H1 (cell line): ENCODE data around the gene CDK7. TPM values are rescaled to one million over a fixed set of nuclear protein-coding genes. Genes with fewer than 3 reads are reported as not detected.

Experiments
- CTCF ChIA-PET: fragments of 300-600 bp; sonication (Branson Sonifier 250); formaldehyde crosslinking; loops from one replicate; lab custom pipeline; 2021; ENCODE audit not compliant: partially characterized antibody; lab: Charles Lee
- POLR2A ChIA-PET: fragments of 300-600 bp; sonication (Branson Sonifier 250); formaldehyde crosslinking; loops from one replicate; lab custom pipeline; 2021; ENCODE audit warnings: inconsistent platforms; ENCODE audit not compliant: partially characterized antibody; lab: Charles Lee
- DNase-seq, 2 experiments: peaks; one replicate each; pipeline versions ENCODE4 v3.0.0 to v3.0.0-alpha.2; 2010 to 2022; ENCODE audit warnings: low spot score in 2 of 2, low read depth in 1 of 2, mixed read lengths in 1 of 2
- FAIRE-seq: peaks from 2 replicates; lab custom pipeline; 2011; peaks lifted over from hg19 to GRCh38; lab: Jason Lieb, UNC
- H2AFZ ChIP-seq: 2 replicates; pipeline ENCODE4 v1.8.1; 2012; ENCODE audit warnings: low read length, inconsistent platforms
- H2AK5ac ChIP-seq: 2 replicates; pipeline ENCODE4 v1.6.1; 2013; ENCODE audit warnings: low read depth, low read length
- H2BK120ac ChIP-seq: replicated peaks from 2 replicates; pipeline ENCODE3; 2013; ENCODE audit warnings: low read depth, low read length, inconsistent platforms
- H2BK12ac ChIP-seq: 2 replicates; pipeline ENCODE4 v1.6.1; 2013; ENCODE audit warnings: low read depth, low read length
- H2BK15ac ChIP-seq: 2 replicates; pipeline ENCODE4 v1.6.1; 2013; ENCODE audit warnings: low read length
- H2BK20ac ChIP-seq: 2 replicates; pipeline ENCODE4 v1.6.1; 2013; ENCODE audit warnings: low read length
- H2BK5ac ChIP-seq: 2 replicates; pipeline ENCODE4 v1.6.1; 2013; ENCODE audit warnings: low read depth, low read length
- H3K14ac ChIP-seq: 2 replicates; pipeline ENCODE4 v1.6.1; 2013; ENCODE audit warnings: inconsistent platforms; ENCODE audit not compliant: insufficient read length
- H3K18ac ChIP-seq: 2 replicates; pipeline ENCODE4 v1.6.1; 2013; ENCODE audit warnings: low read length; ENCODE audit errors: extremely low read depth
- H3K23ac ChIP-seq: 2 replicates; pipeline ENCODE4 v1.6.1; 2013; ENCODE audit warnings: inconsistent platforms; ENCODE audit not compliant: insufficient read length
- H3K23me2 ChIP-seq: 2 replicates; pipeline ENCODE4 v1.6.1; 2013; ENCODE audit warnings: low read depth, low read length
- H3K27ac ChIP-seq: 2 replicates; pipeline ENCODE4 v1.6.1; 2011; ENCODE audit warnings: low read depth, low read length, inconsistent platforms
- H3K27me3 ChIP-seq, 4 experiments: replicated peaks in 1 of 4; 1 replicate in 1 of 4; 2 replicates in 3 of 4; pipeline versions ENCODE4 v1.6.1 to v1.8.1; 2011 to 2013; ENCODE audit warnings: low read length in 3 of 4, mild to moderate bottlenecking in 3 of 4, inconsistent platforms in 2 of 4, mixed read lengths in 2 of 4, moderate library complexity in 1 of 4; ENCODE audit not compliant: control insufficient read depth in 3 of 4, insufficient read depth in 3 of 4; ENCODE audit errors: extremely low read depth in 1 of 4
- H3K36me3 ChIP-seq, 4 experiments: 2 replicates each; pipeline versions ENCODE4 v1.6.1 to v1.8.1; 2011 to 2013; ENCODE audit warnings: mild to moderate bottlenecking in 4 of 4, low read length in 3 of 4, moderate library complexity in 2 of 4, control low read depth in 1 of 4, inconsistent platforms in 1 of 4; ENCODE audit not compliant: insufficient read depth in 4 of 4, control insufficient read depth in 2 of 4
- H3K4ac ChIP-seq: replicated peaks from 2 replicates; pipeline ENCODE3; 2013; ENCODE audit warnings: low read length, low read depth, mixed read lengths, inconsistent platforms; ENCODE audit not compliant: insufficient read length
- H3K4me1 ChIP-seq, 4 experiments: replicated peaks in 1 of 4; 1 replicate in 1 of 4; 2 replicates in 3 of 4; pipeline versions ENCODE4 v1.6.1 to v1.8.1; 2011 to 2013; ENCODE audit warnings: low read length in 3 of 4, inconsistent platforms in 2 of 4, mixed read lengths in 1 of 4; ENCODE audit not compliant: insufficient read depth in 4 of 4, control insufficient read depth in 3 of 4
- H3K4me2 ChIP-seq, 2 experiments: 2 replicates each; pipeline versions ENCODE4 v1.6.1 to v1.8.1; 2011 to 2013; ENCODE audit warnings: low read depth in 2 of 2, low read length in 2 of 2, control low read depth in 1 of 2, inconsistent platforms in 1 of 2, mild to moderate bottlenecking in 1 of 2; ENCODE audit not compliant: insufficient read depth in 1 of 2
- H3K4me3 ChIP-seq, 4 experiments: fragments of 200-600, 300-600 bp in 1 of 4; sonication (generic), shearing (Covaris generic), sonication (Bioruptor Twin) in 1 of 4; 2 replicates each; pipeline versions ENCODE4 v1.5.1 to v1.8.1; 2011 to 2016; ENCODE audit warnings: low read length in 4 of 4, low read depth in 3 of 4, control low read depth in 2 of 4, inconsistent platforms in 2 of 4, mild to moderate bottlenecking in 2 of 4, mixed read lengths in 1 of 4, moderate library complexity in 1 of 4; ENCODE audit not compliant: insufficient read depth in 2 of 4; ENCODE audit errors: extremely low read depth in 1 of 4
- H3K56ac ChIP-seq: replicated peaks from 2 replicates; pipeline ENCODE3; 2013; ENCODE audit warnings: low read depth, mild to moderate bottlenecking, mixed read lengths, low read length, inconsistent platforms; ENCODE audit not compliant: insufficient read length
- H3K79me1 ChIP-seq: 2 replicates; pipeline ENCODE4 v1.6.1; 2013; ENCODE audit warnings: low read depth, low read length, control low read depth
- H3K79me2 ChIP-seq, 2 experiments: 2 replicates each; pipeline versions ENCODE4 v1.6.1 to v1.8.1; 2012 to 2013; ENCODE audit warnings: low read length in 2 of 2, mild to moderate bottlenecking in 2 of 2, inconsistent platforms in 1 of 2; ENCODE audit not compliant: insufficient read depth in 2 of 2, control insufficient read depth in 1 of 2
- H3K9ac ChIP-seq, 4 experiments: replicated peaks in 1 of 4; 1 replicate in 1 of 4; 2 replicates in 3 of 4; pipeline versions ENCODE4 v1.6.1 to v1.8.1; 2011 to 2013; ENCODE audit warnings: low read depth in 3 of 4, low read length in 3 of 4, control low read depth in 2 of 4, mild to moderate bottlenecking in 2 of 4, moderate library complexity in 2 of 4, inconsistent platforms in 1 of 4; ENCODE audit errors: extremely low read depth in 1 of 4
- H3K9me3 ChIP-seq, 2 experiments: 2 replicates each; pipeline versions ENCODE4 v1.6.1 to v1.8.1; 2012 to 2013; ENCODE audit warnings: mild to moderate bottlenecking in 2 of 2, moderate library complexity in 2 of 2, control low read depth in 1 of 2, inconsistent platforms in 1 of 2, low read depth in 1 of 2, low read length in 1 of 2, mixed read lengths in 1 of 2; ENCODE audit not compliant: insufficient read depth in 2 of 2
- H4K20me1 ChIP-seq, 2 experiments: replicated peaks in 1 of 2; 2 replicates each; pipeline versions ENCODE3 to v1.8.1; 2011 to 2013; ENCODE audit warnings: inconsistent platforms in 2 of 2, low read length in 2 of 2, mild to moderate bottlenecking in 1 of 2; ENCODE audit not compliant: insufficient read depth in 2 of 2, control insufficient read depth in 1 of 2
- H4K5ac ChIP-seq: 2 replicates; pipeline ENCODE4 v1.6.1; 2013; ENCODE audit warnings: low read length, low read depth, mixed read lengths, inconsistent platforms; ENCODE audit not compliant: insufficient read length
- H4K8ac ChIP-seq: 2 replicates; pipeline ENCODE4 v1.8.0; 2013; ENCODE audit warnings: mild to moderate bottlenecking, moderate library complexity, low read length, inconsistent platforms; ENCODE audit not compliant: insufficient read depth; ENCODE audit errors: extremely low read depth
- H4K91ac ChIP-seq: replicated peaks from 2 replicates; pipeline ENCODE3; 2013; ENCODE audit warnings: low read length, mixed read lengths, inconsistent platforms; ENCODE audit not compliant: insufficient read length
- ASH2L ChIP-seq: fragments of 200-600, 300-600 bp; sonication (generic); IDR thresholded peaks from one replicate; pipeline ENCODE4 v1.7.1; 2017; ENCODE audit warnings: low read length
- BACH1 ChIP-seq: IDR thresholded peaks from 2 replicates; pipeline ENCODE4 v1.6.1; 2012; ENCODE audit warnings: low read length, improper control_type of control experiment
- CHD1 ChIP-seq: IDR thresholded peaks from 2 replicates; pipeline ENCODE4 v1.6.1; 2012; ENCODE audit warnings: low read depth, low read length, improper control_type of control experiment
- GTF2F1 ChIP-seq: IDR thresholded peaks from 2 replicates; pipeline ENCODE4 v1.6.1; 2012; ENCODE audit warnings: low read depth, low read length, improper control_type of control experiment, borderline replicate concordance
- JUN ChIP-seq: IDR thresholded peaks from 2 replicates; pipeline ENCODE4 v1.6.1; 2011; ENCODE audit warnings: low read depth, mild to moderate bottlenecking, improper control_type of control experiment, low read length
- KDM5A ChIP-seq: fragments of 200-600 bp; IDR thresholded peaks from 2 replicates; pipeline ENCODE4 v1.7.1; 2012; ENCODE audit warnings: mild to moderate bottlenecking, low read length, inconsistent platforms, mixed read lengths
- MAFK ChIP-seq: IDR thresholded peaks from 2 replicates; pipeline ENCODE4 v1.6.1; 2012; ENCODE audit warnings: low read depth, mild to moderate bottlenecking, improper control_type of control experiment, low read length
- PHF8 ChIP-seq: fragments of 200-600 bp; sonication (generic); conservative IDR thresholded peaks from 2 replicates; pipeline ENCODE4 v1.7.1; 2012; ENCODE audit warnings: low read depth, mild to moderate bottlenecking, inconsistent platforms, low read length, moderate library complexity
- RFX5 ChIP-seq: IDR thresholded peaks from 2 replicates; pipeline ENCODE4 v1.6.1; 2011; ENCODE audit warnings: low read depth, low read length, improper control_type of control experiment, borderline replicate concordance
- SIX5 ChIP-seq: IDR thresholded peaks from 2 replicates; pipeline ENCODE4 v1.6.1; 2011; ENCODE audit warnings: mild to moderate bottlenecking, low read depth, low read length
- SP2 ChIP-seq: IDR thresholded peaks from 2 replicates; pipeline ENCODE4 v1.6.1; 2012; ENCODE audit warnings: mild to moderate bottlenecking, low read length, inconsistent platforms
- SRF ChIP-seq: IDR thresholded peaks from 2 replicates; pipeline ENCODE4 v1.6.1; 2011; ENCODE audit warnings: mild to moderate bottlenecking, low read depth, low read length, moderate library complexity
- WGBS, 2 experiments: shearing (Covaris generic) in 1 of 2; methylation state at CpG; one replicate each; pipeline versions ENCODE4 v1.1.6 to v1.1.7; 2013 to 2015; ENCODE audit warnings: low lambda C conversion rate in 2 of 2, mixed read lengths in 2 of 2, inconsistent platforms in 1 of 2, low coverage in 1 of 2, missing lambda C conversion rate in 1 of 2; ENCODE audit not compliant: insufficient replicate concordance in 2 of 2, insufficient coverage in 1 of 2, insufficient read length in 1 of 2; ENCODE audit errors: extremely low coverage in 1 of 2, missing lambda C conversion rate in 1 of 2; 5-methylcytosine and 5-hydroxymethylcytosine counted together
- polyA plus RNA-seq, 7 experiments: library from polyadenylated mRNA; depleted of rRNA in 3 of 7; stranded (reverse) in 5 of 7; unstranded in 2 of 7; fragments of >200 nt in 5 of 7; fragments of 200-250 nt in 2 of 7; gene quantifications; 1 replicate in 5 of 7; 2 replicates in 1 of 7; 4 replicates in 1 of 7; pipeline versions ENCODE4 v1.2.1 to v1.2.3, GENCODE V29; 2011 to 2013; ENCODE audit warnings: missing spikeins in 2 of 7, mixed read lengths in 2 of 7
- total RNA-seq: library from RNA; stranded (reverse); fragmentation: NEBNext Ultra II Directional; extraction: Animal tissue kit (Norgen Biotek cat#: 25700); gene quantifications from 2 replicates; pipeline ENCODE4 v1.2.1, GENCODE V29; 2021
- TF ChIP-seq, protein P1 (sequence below): IDR thresholded peaks from 2 replicates; pipeline ENCODE4 v1.6.1; 2011; ENCODE audit warnings: low read depth, mild to moderate bottlenecking, low read length; ENCODE audit not compliant: insufficient read depth
- TF ChIP-seq, protein P2 (sequence below): IDR thresholded peaks from 2 replicates; pipeline ENCODE4 v1.6.1; 2012; ENCODE audit warnings: inconsistent platforms

The CDK7 gene
- total and polyA plus RNA-seq, 2 of the 8 experiments (the other 6 are each of a cell fraction or from before 2014, with no cell fraction given), result 39.9 to 63.4 TPM

DNA sequence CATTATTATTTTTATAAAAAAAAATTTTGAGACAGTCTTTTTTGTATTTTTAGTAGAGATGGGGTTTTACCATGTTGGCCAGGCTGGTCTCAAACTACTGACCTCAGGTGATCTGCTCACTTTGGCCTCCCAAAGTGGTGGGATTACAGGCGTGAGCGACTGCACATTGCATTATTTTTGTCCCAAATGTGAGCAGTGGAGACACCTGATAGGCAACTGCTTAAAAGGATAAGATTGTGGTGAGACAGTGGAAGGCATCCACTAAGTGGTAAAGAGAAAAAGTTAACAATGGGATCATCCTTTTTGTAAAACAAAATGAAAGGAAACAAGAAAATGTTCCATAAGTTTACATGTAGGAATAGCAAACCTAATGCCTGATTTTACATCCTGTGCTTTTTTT, 47.3 kb upstream of the CDK7 start:
- H3K14ac ChIP-seq, result no peak overlapping the region
- no peaks in the 10 kb centered on the region for H3K27me3 ChIP-seq
- H3K79me1 ChIP-seq, result peaks cover 3% of the 10 kb centered on the region
- FAIRE-seq (no peak), DNase-seq (no peak)
- H3K9ac ChIP-seq, result no peak overlapping the region
- H2BK20ac ChIP-seq, result no peak overlapping the region
- no peak overlapping the region for H4K5ac ChIP-seq
- no peak overlapping the region for H3K4me2 ChIP-seq
- H2BK120ac ChIP-seq, result no peak overlapping the region
- H3K23me2 ChIP-seq, result peaks cover 8% of the 10 kb centered on the region; the same call in 1 of the 2 replicates
- H3K27ac ChIP-seq, result no peak overlapping the region
- no peak overlapping the region for H2BK12ac ChIP-seq
- no peak overlapping the region for H3K18ac ChIP-seq
- H3K79me2 ChIP-seq, result peaks cover 0 to 13% of the 10 kb centered on the region in 2 experiments; a peak in 1 of 4 replicates
- ChIA-PET POLR2A (interaction anchor here (1.0 kb wide), 1 partner anchor 14 kb away, joined by 3 read pairs; no protein-coding TSS in a partner anchor), CTCF (no interaction called here)
- no peaks in the 10 kb centered on the region for H4K20me1 ChIP-seq
- no peaks in the 10 kb centered on the region for H3K4me1 ChIP-seq
- H2AK5ac ChIP-seq, result no peak overlapping the region
- H2AFZ ChIP-seq, result no peak overlapping the region
- WGBS, 2 experiments, result 93% methylated on average over 2 of the region's 2 CpGs; no CpG with 5 or more reads in 1 of the 2 experiments
- H3K56ac ChIP-seq, result no peak overlapping the region
- no peak overlapping the region for H3K4me3 ChIP-seq
- no peak overlapping the region for H4K91ac ChIP-seq
- no peak overlapping the region for H2BK15ac ChIP-seq
- H3K36me3 ChIP-seq, result peaks cover 3 to 10% (median 8%) of the 10 kb centered on the region in 4 experiments
- no peak overlapping the region for H2BK5ac ChIP-seq
- no peak overlapping the region for H3K23ac ChIP-seq
- H3K9me3 ChIP-seq, result no peaks in the 10 kb centered on the region; a peak in 1 of 4 replicates
- H4K8ac ChIP-seq, result no peak overlapping the region
- H3K4ac ChIP-seq, result no peak overlapping the region
- TF ChIP-seq, protein P1, sequence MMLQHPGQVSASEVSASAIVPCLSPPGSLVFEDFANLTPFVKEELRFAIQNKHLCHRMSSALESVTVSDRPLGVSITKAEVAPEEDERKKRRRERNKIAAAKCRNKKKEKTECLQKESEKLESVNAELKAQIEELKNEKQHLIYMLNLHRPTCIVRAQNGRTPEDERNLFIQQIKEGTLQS, result no peak
- TF ChIP-seq RFX5 (no peak), GTF2F1 (no peak), PHF8 (no peak), SP2 (no peak), JUN (no peak), BACH1 (no peak), MAFK (no peak), KDM5A (no peak), SIX5 (no peak), SRF (no peak), CHD1 (no peak), ASH2L (no peak)
- TF ChIP-seq, protein P2, sequence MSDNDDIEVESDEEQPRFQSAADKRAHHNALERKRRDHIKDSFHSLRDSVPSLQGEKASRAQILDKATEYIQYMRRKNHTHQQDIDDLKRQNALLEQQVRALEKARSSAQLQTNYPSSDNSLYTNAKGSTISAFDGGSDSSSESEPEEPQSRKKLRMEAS, result no peak
